K562 (cell line): ENCODE data around the gene GMPR2. TPM values are rescaled to one million over a fixed set of nuclear protein-coding genes. Genes with fewer than 3 reads are reported as not detected.

Experiments used
- ATAC-seq: fragments of 200-7000 bp; cut with Tn5 transposase; 3 replicates; pipeline ENCODE4 v1.9.1; 2020; ENCODE audit warnings: moderate library complexity
- BruUV-seq: library from RNA; stranded (reverse); fragments of 400-500 nt; replicated peaks from 2 replicates; lab custom pipeline; 2021; lab: Mats Ljungman, UMichigan
- CTCF ChIA-PET: fragments of 300-600 bp; formaldehyde crosslinking; extraction: SDS; loops from one replicate; lab custom pipeline; 2021; ENCODE audit warnings: low intra/inter-chr PET ratio; lab: Yijun Ruan, JAX
- POLR2A ChIA-PET: fragments of 300-600, 350-650 bp; sonication (Branson Sonifier 250); formaldehyde crosslinking; extraction: SDS; loops from one replicate; lab custom pipeline; 2021; ENCODE audit warnings: antibody characterized with exemption, inconsistent platforms; lab: Yijun Ruan, JAX
- DNase-seq, 4 experiments: peaks; one replicate each; pipeline versions ENCODE4 v3.0.0 to v3.0.0-alpha.2; 2011 to 2018; ENCODE audit warnings: low spot score in 3 of 4, mixed read lengths in 3 of 4; ENCODE audit errors: extremely low read depth in 1 of 4
- FAIRE-seq: peaks from 2 replicates; lab custom pipeline; 2011; peaks lifted over from hg19 to GRCh38; lab: Jason Lieb, UNC
- H2AFZ ChIP-seq: 2 replicates; pipeline ENCODE4 v1.6.0; 2011; ENCODE audit warnings: low read depth, low read length, control low read depth, inconsistent platforms
- H3K27ac ChIP-seq: fragments of 200-600 bp; 3 replicates; pipeline ENCODE4 v1.8.0; 2011; ENCODE audit warnings: low read depth, mild to moderate bottlenecking, control low read depth, inconsistent platforms, low read length, moderate library complexity, mixed read lengths; ENCODE audit errors: extremely low read depth
- H3K27me3 ChIP-seq, 2 experiments: fragments of 300-600 bp in 1 of 2; 2 replicates in 1 of 2; 3 replicates in 1 of 2; pipeline versions ENCODE4 v1.6.0 to v1.8.0; 2011; ENCODE audit warnings: inconsistent platforms in 2 of 2, low read length in 2 of 2, mild to moderate bottlenecking in 1 of 2, mixed read lengths in 1 of 2, moderate library complexity in 1 of 2; ENCODE audit not compliant: control insufficient read depth in 2 of 2, insufficient read depth in 2 of 2
- H3K36me3 ChIP-seq: fragments of 300-600 bp; 3 replicates; pipeline ENCODE4 v1.8.0; 2011; ENCODE audit warnings: mild to moderate bottlenecking, low read length, inconsistent platforms; ENCODE audit not compliant: control insufficient read depth, insufficient read depth
- H3K4me1 ChIP-seq, 2 experiments: fragments of 200-600 bp in 1 of 2; replicated peaks in 1 of 2; 2 replicates in 1 of 2; 3 replicates in 1 of 2; pipeline versions ENCODE4 v1.5.1 to v1.8.0; 2011; ENCODE audit warnings: inconsistent platforms in 2 of 2, low read length in 2 of 2, mild to moderate bottlenecking in 1 of 2, mixed read lengths in 1 of 2, moderate library complexity in 1 of 2; ENCODE audit not compliant: control insufficient read depth in 2 of 2, insufficient read depth in 2 of 2
- H3K4me2 ChIP-seq: 2 replicates; pipeline ENCODE4 v1.6.1; 2011; ENCODE audit warnings: low read length, control low read depth, inconsistent platforms, mixed read lengths; ENCODE audit not compliant: insufficient read depth
- H3K4me3 ChIP-seq: fragments of 200-600 bp; sonication (generic), shearing (Covaris generic); 2 replicates; pipeline ENCODE4 v1.5.1; 2016; ENCODE audit warnings: control low read depth, inconsistent platforms
- H3K79me2 ChIP-seq: fragments of 200-600 bp; 3 replicates; pipeline ENCODE4 v1.8.0; 2011; ENCODE audit warnings: low read length, inconsistent platforms; ENCODE audit not compliant: control insufficient read depth, insufficient read depth
- H3K9ac ChIP-seq, 2 experiments: 2 replicates each; pipeline versions ENCODE4 v1.6.0 to v1.6.1; 2011; ENCODE audit warnings: low read depth in 2 of 2, low read length in 2 of 2, control low read depth in 1 of 2, inconsistent platforms in 1 of 2, mild to moderate bottlenecking in 1 of 2, mixed read lengths in 1 of 2; ENCODE audit not compliant: insufficient read depth in 1 of 2
- H3K9me1 ChIP-seq: one replicate; pipeline ENCODE4 v1.6.0; 2011; ENCODE audit warnings: inconsistent platforms, mild to moderate bottlenecking, low read length, moderate library complexity; ENCODE audit not compliant: control insufficient read depth, insufficient read depth
- H3K9me3 ChIP-seq: replicated peaks from 2 replicates; pipeline ENCODE4 v1.5.1; 2011; ENCODE audit warnings: low read depth, low read length, inconsistent platforms; ENCODE audit not compliant: control insufficient read depth, insufficient read depth
- H4K20me1 ChIP-seq: replicated peaks from 2 replicates; pipeline ENCODE4 v1.6.1; 2011; ENCODE audit warnings: low read length, inconsistent platforms, mixed read lengths; ENCODE audit not compliant: control insufficient read depth, insufficient read depth
- CEBPG ChIP-seq, 3 experiments: fragments of 200-800 bp in 1 of 3; sonication (Bioruptor generic) in 1 of 3; sonication (generic) in 1 of 3; formaldehyde crosslinking in 1 of 3; IDR thresholded peaks in 2 of 3; conservative IDR thresholded peaks in 1 of 3; 2 replicates each; pipeline versions ENCODE4 v1.6.1 to v1.8.0; 2016 to 2022; ENCODE audit warnings: missing compliant biosample characterization in 2 of 3, missing genetic modification characterization in 2 of 3, mild to moderate bottlenecking in 1 of 3, missing genetic modification reagents in 1 of 3
- CREM ChIP-seq: IDR thresholded peaks from 2 replicates; pipeline ENCODE4 v1.6.1; 2014; ENCODE audit warnings: antibody characterized with exemption, low read depth
- PCBP2 ChIP-seq: fragments of 200-400 bp; formaldehyde crosslinking; IDR thresholded peaks from 2 replicates; pipeline ENCODE4 v1.6.1; 2018; ENCODE audit warnings: low read length, low read depth, mild to moderate bottlenecking, moderate library complexity; ENCODE audit not compliant: poor library complexity, severe bottlenecking
- PTRF ChIP-seq: fragments of 450-650 bp; IDR thresholded peaks from 2 replicates; pipeline ENCODE4 v1.6.1; 2016; ENCODE audit warnings: mild to moderate bottlenecking, missing genetic modification characterization, missing compliant biosample characterization
- RBM25 ChIP-seq: fragments of 200-400 bp; formaldehyde crosslinking; IDR thresholded peaks from 2 replicates; pipeline ENCODE4 v1.6.1; 2018; ENCODE audit warnings: low read length, low read depth, moderate library complexity; ENCODE audit not compliant: severe bottlenecking
- THRB ChIP-seq: fragments of 450-650 bp; formaldehyde crosslinking; conservative IDR thresholded peaks from 2 replicates; pipeline ENCODE4 v1.4.0; 2022; ENCODE audit warnings: mild to moderate bottlenecking, missing genetic modification characterization
- TRIM28 ChIP-seq: fragments of 450-650 bp; IDR thresholded peaks from 2 replicates; pipeline ENCODE4 v1.6.1; 2017
- XRCC4 ChIP-seq: IDR thresholded peaks from one replicate; pipeline ENCODE4 v1.6.1; 2011; ENCODE audit not compliant: insufficient read depth, insufficient read length; ENCODE audit errors: extremely low read depth
- ZFP30 ChIP-seq: fragments of 250-450 bp; sonication (Bioruptor Pico); IDR thresholded peaks from 2 replicates; pipeline ENCODE4 v1.8.0; 2022; ENCODE audit warnings: moderate library complexity, mild to moderate bottlenecking, inconsistent platforms, borderline replicate concordance
- WGBS: fragments of 100-300 bp; shearing (Covaris generic); methylation state at CpG from one replicate; pipeline ENCODE4 v1.1.6; 2016; ENCODE audit warnings: low coverage, mixed read lengths; ENCODE audit not compliant: insufficient coverage; ENCODE audit errors: missing lambda C conversion rate; 5-methylcytosine and 5-hydroxymethylcytosine counted together
- in situ Hi-C: fragments of 300-500 bp; cut with MboI; formaldehyde crosslinking; loops from 4 replicates; pipeline ENCODE4 v1.15.0; 2018; ENCODE audit warnings: inconsistent platforms, mixed read lengths
- intact Hi-C: fragments of 100-400 bp; cut with micrococcal nuclease; formaldehyde crosslinking; loops from 2 replicates; pipeline ENCODE4 v1.14.2; 2022
- polyA plus RNA-seq, 8 experiments: library from polyadenylated mRNA; depleted of rRNA in 4 of 8; stranded (reverse) in 5 of 8; unstranded in 3 of 8; fragments of >200 nt; fragmentation: Nextera tagmentation in 2 of 8; fragmentation: Illumina TruSeq in 1 of 8; extraction: Ambion mirVana in 2 of 8; extraction: Trizol in 1 of 8; gene quantifications; 2 replicates each; pipeline versions ENCODE4 v1.2.1 to v1.2.3, GENCODE V29; 2011 to 2014; ENCODE audit warnings: inconsistent platforms in 1 of 8, missing spikeins in 1 of 8
- total RNA-seq, 7 experiments: library from RNA; depleted of rRNA in 6 of 7; stranded (reverse); fragments of >200 nt in 6 of 7; fragmentation: Illumina TruSeq in 2 of 7; extraction: Trizol in 2 of 7; gene quantifications; 2 replicates each; pipeline versions ENCODE4 v1.2.1 to v1.2.3, GENCODE V29; 2011 to 2021; ENCODE audit warnings: low replicate concordance in 1 of 7
- TF ChIP-seq, protein P1 (sequence below): fragments of 250-450 bp; sonication (Bioruptor Pico); IDR thresholded peaks from 2 replicates; pipeline ENCODE4 v1.8.0; 2022; ENCODE audit warnings: inconsistent platforms, mild to moderate bottlenecking, moderate library complexity, borderline replicate concordance
- TF ChIP-seq, protein P2 (sequence below): sonication (generic); formaldehyde crosslinking; IDR thresholded peaks from 2 replicates; pipeline ENCODE4 v1.8.0; 2023; ENCODE audit warnings: mild to moderate bottlenecking, missing genetic modification reagents

GMPR2 gene
- total and polyA plus RNA-seq, 9 of the 15 experiments (the other 6 are each of a cell fraction or from before 2014, with no cell fraction given) = 26.4 to 67.4 (median 36.3) TPM

DNA sequence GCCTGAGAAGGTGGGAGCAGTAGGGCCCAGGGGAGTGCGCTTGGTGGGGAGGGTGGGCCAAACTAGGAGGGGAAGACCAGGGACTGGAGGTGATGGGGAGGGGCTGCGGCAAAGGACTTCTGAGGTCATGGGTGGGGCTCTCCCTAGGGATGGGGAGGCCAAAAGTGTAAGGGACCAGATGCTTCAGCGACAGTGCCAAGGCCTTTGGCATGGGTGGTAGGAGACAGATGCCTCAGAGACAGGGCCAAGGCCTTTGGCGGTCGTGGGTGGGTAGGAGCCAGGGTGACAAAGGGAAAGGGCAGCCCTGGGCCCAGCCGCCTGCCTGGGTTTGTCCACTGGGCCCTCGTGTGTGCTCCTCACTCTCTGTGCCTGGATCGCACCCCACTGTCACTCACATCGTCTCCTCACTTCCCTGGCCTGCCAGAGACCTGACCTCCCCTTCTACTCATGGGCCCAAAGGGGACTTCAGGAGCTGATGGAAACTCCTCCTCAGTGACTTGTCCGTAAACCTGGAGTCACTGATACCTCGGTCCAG, 51.8 kb downstream of the GMPR2 start:
- H2AFZ ChIP-seq = no peak overlapping the region
- no peaks in the 10 kb centered on the region for H3K9me3 ChIP-seq
- no peak overlapping the region for H3K4me2 ChIP-seq
- H3K9ac ChIP-seq = no peak overlapping the region
- H3K4me1 ChIP-seq = no peaks in the 10 kb centered on the region; a peak in 1 of 5 replicates
- in situ Hi-C loops = no loop called here
- H3K9me1 ChIP-seq = no peaks in the 10 kb centered on the region
- peaks cover 3% of the 10 kb centered on the region; the same call in 1 of the 3 replicates for H3K36me3 ChIP-seq
- intact Hi-C loops = no loop called here
- no peaks in the 10 kb centered on the region for H3K27me3 ChIP-seq
- ChIA-PET POLR2A (no interaction called here), CTCF (interaction anchor here (0.6 kb wide), 1 partner anchor 429 kb away, joined by 3 read pairs; no protein-coding TSS in a partner anchor)
- BruUV-seq = no TSS peak
- no peak for TF ChIP-seq TRIM28
- no peak for TF ChIP-seq CEBPG (CRISPR knock-in tag; IDR thresholded peaks at IDR 0.05)
- TF ChIP-seq CEBPG (tag; conservative IDR thresholded peaks at IDR 0.05 in 1 of 2, IDR thresholded peaks at IDR 0.05 in 1 of 2) = no peak
- no peak overlapping the region for H3K4me3 ChIP-seq
- no peak for ATAC-seq
- no peaks in the 10 kb centered on the region for H4K20me1 ChIP-seq
- 15% methylated on average over 4 of the region's 11 CpGs for WGBS
- H3K27ac ChIP-seq = no peak overlapping the region
- DNase-seq = no peak
- no peak for FAIRE-seq
- H3K79me2 ChIP-seq = no peaks in the 10 kb centered on the region

GRCh38 chr14:24285351-24285750, 52.6 kb downstream of the GMPR2 start:
- Histone ChIP-seq H2AFZ (no peak overlapping the region), H3K9ac (no peak overlapping the region), H3K79me2 (no peaks in the 10 kb centered on the region), H3K4me3 (no peak overlapping the region), H3K36me3 (peaks cover 11% of the 10 kb centered on the region; the same call in 1 of the 3 replicates), H3K4me1 (no peaks in the 10 kb centered on the region; a peak in 1 of 5 replicates), H3K9me3 (no peaks in the 10 kb centered on the region), H3K27ac (no peak overlapping the region), H4K20me1 (no peaks in the 10 kb centered on the region), H3K27me3 (no peaks in the 10 kb centered on the region), H3K9me1 (no peaks in the 10 kb centered on the region), H3K4me2 (no peak overlapping the region)
- intact Hi-C loops (no loop called here), in situ Hi-C loops (no loop called here)
- WGBS = 23% methylated on average over 3 of the region's 4 CpGs
- POLR2A ChIA-PET = interaction anchor here (0.6 kb wide), 1 partner anchor 10 kb away, joined by 3 read pairs; no protein-coding TSS in a partner anchor
- ATAC-seq (no peak), FAIRE-seq (no peak), DNase-seq (no peak)
- BruUV-seq = no TSS peak
- CTCF ChIA-PET = no interaction called here
- TF ChIP-seq, protein P1, sequence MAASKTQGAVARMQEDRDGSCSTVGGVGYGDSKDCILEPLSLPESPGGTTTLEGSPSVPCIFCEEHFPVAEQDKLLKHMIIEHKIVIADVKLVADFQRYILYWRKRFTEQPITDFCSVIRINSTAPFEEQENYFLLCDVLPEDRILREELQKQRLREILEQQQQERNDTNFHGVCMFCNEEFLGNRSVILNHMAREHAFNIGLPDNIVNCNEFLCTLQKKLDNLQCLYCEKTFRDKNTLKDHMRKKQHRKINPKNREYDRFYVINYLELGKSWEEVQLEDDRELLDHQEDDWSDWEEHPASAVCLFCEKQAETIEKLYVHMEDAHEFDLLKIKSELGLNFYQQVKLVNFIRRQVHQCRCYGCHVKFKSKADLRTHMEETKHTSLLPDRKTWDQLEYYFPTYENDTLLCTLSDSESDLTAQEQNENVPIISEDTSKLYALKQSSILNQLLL (CRISPR knock-in tag) = no peak
- TF ChIP-seq, protein P2, sequence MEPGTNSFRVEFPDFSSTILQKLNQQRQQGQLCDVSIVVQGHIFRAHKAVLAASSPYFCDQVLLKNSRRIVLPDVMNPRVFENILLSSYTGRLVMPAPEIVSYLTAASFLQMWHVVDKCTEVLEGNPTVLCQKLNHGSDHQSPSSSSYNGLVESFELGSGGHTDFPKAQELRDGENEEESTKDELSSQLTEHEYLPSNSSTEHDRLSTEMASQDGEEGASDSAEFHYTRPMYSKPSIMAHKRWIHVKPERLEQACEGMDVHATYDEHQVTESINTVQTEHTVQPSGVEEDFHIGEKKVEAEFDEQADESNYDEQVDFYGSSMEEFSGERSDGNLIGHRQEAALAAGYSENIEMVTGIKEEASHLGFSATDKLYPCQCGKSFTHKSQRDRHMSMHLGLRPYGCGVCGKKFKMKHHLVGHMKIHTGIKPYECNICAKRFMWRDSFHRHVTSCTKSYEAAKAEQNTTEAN = no peak
- no peak for TF ChIP-seq XRCC4
- TF ChIP-seq PCBP2 = no peak
- no peak for TF ChIP-seq THRB (CRISPR knock-in tag)
- no peak for TF ChIP-seq CREM
- no peak for TF ChIP-seq PTRF (tag)
- no peak for TF ChIP-seq ZFP30 (CRISPR knock-in tag)
- no peak for TF ChIP-seq RBM25
